GM12891 (cell line): ENCODE data around the gene KPNA3.

Source experiments
- PAX5 ChIP-seq: IDR thresholded peaks from 2 replicates; pipeline ENCODE4 v1.6.1; 2011; ENCODE audit warnings: low read length, moderate library complexity, mild to moderate bottlenecking; ENCODE audit not compliant: insufficient read depth, severe bottlenecking
- POLR2A ChIP-seq: IDR thresholded peaks from 2 replicates; pipeline ENCODE4 v1.6.1; 2011; ENCODE audit warnings: low read depth, low read length, control low read depth
- POLR2AphosphoS5 ChIP-seq: IDR thresholded peaks from 2 replicates; pipeline ENCODE4 v1.6.1; 2011; ENCODE audit warnings: low read depth, low read length, control low read depth
- POU2F2 ChIP-seq: IDR thresholded peaks from 2 replicates; pipeline ENCODE4 v1.6.1; 2011; ENCODE audit warnings: low read depth, mild to moderate bottlenecking, control low read depth, low read length, moderate library complexity
- TAF1 ChIP-seq: IDR thresholded peaks from 2 replicates; pipeline ENCODE4 v1.6.1; 2011; ENCODE audit warnings: low read depth, low read length, control low read depth

DNA sequence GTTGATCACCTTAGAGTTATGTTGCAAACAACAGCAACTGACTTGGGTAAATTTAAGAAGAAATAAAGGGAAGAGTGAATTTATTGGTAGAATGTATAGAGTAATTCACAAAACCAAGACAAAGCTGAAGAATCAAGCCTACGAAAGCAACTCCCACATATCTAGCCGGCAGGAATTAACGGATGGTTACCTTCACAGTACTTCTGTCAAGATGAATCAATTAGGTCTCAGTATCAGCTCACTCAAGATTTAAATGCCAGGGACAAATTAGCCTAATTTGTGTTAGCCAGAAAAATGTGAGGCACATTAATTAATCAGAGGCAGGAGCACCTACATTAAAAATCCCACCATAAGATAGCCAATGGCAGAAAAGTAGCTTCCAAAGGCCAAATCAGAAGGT is 10.7 kb downstream of the KPNA3 start:
- no peak for TF ChIP-seq POLR2AphosphoS5
- no peak for TF ChIP-seq TAF1
- TF ChIP-seq POLR2A: no peak
- no peak for TF ChIP-seq POU2F2
- no peak for TF ChIP-seq PAX5
